NCI-H446 treated with DMSO at 0.1 percent for 48 hours (cell line): ENCODE results near the gene NOD2.

Source experiments
- DNase-seq: peaks from one replicate; lab custom pipeline; 2025; lab: John Stamatoyannopoulos, UW

NOD2 gene

DNA sequence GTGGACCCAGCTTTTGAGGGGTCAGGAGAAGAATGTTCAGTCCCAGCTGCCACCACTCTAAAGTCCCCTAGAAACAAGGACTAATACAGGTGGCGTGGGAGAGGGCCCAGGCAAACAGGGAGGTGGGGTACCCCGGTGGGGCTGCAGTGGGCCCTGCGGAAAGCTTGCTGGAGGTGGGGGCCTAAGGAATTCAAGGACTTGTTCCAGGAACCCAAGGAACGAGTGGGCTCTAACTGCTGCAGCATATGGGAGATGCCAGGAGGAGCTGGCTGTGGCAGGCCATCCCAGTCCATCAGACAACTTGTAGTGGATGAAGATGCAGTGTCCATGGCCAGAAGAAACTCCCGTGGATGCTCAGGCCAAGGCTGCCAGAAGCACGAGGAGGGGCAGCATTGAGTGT lies 22.9 kb upstream of the NOD2 start:
- DNase-seq = no peak

- no peak for DNase-seq
Measured at GRCh38 chr16:50671644-50672260, 21.7 kb upstream of the NOD2 start.

GRCh38 chr16:50673496-50674275 lies 19.7 kb upstream of the NOD2 start:
- DNase-seq = no peak

- no peak for DNase-seq
Measured at GRCh38 chr16:50674831-50675230, 18.6 kb upstream of the NOD2 start.

GRCh38 chr16:50675686-50676610 lies 17.5 kb upstream of the NOD2 start:
- DNase-seq = no peak

- no peak for DNase-seq
Measured at GRCh38 chr16:50676684-50677225, 16.7 kb upstream of the NOD2 start.

- DNase-seq = no peak
Measured at GRCh38 chr16:50677351-50677750, 16.1 kb upstream of the NOD2 start.

DNA sequence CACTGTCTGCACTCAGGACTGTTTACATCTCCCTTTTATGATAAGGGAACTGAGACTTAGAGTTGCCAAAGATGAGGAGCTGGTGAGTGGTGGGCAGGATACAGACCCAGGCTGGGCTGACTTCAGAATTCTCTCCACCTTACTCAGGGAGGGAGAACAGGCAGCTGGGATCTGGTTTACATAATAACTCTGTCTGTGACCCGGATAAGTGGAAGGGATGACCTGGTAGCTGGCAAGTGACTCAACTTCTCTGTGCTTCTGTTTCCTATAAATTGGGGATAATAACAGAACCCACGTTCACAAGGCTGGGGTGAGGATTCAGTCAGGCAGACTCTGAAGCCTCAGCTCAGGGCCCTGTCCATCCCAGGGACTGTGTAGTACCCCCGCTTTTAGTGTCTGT lies 14.9 kb upstream of the NOD2 start:
- no peak for DNase-seq

GRCh38 chr16:50679266-50679665 lies 14.1 kb upstream of the NOD2 start:
- no peak for DNase-seq

DNA sequence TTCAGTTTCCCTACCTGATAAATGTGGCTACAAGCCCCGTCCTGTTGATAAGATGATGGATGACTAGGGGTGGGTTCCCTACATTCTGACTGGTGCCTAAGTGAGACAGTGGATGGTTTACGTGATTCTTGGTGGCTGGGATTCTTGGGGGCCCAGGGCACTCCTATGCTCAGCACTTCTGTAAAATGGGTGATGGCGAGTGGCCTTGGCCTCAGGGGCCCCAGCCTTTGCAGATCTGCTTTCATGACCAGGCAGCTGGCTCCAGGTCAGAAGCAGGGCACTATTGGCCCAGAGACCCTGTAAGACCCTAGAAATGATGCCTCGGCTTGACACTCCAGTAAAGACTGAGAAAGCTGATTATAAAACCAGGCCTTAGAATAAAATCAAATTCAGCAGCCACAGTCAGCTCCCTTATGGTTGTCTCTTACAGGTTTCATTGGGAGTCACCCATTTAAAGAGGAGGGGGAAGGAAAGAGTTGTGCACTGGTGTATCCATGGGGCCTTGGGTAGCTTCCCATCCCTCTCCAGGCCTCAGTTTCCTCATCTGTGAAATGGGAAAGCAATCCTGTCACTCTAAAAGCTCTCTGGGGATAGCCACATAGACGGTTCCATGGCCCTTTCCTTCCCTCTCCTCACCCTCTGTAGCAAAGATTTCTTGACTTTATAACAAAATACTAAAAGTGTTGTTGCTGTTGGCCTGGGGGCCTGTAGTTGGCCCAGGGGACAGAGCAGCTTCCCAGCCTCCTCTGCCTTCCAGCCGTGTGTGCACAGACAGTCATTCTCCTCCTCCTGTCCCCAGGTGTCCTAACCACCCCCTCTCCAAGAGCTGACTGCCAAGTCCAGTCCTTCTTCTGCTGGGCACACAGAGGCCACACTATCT lies 13.5 kb upstream of the NOD2 start:
- DNase-seq = no peak

GRCh38 chr16:50680556-50680893 lies 12.9 kb upstream of the NOD2 start:
- no peak for DNase-seq

GRCh38 chr16:50681021-50681885 lies 12.2 kb upstream of the NOD2 start, which contains the start of gene SNX20:
SNX20 (minus strand) TSS chr16:50681312; CDS start chr16:50677526, 3,786 bp downstream.
- no peak for DNase-seq

- DNase-seq = no peak
Measured at GRCh38 chr16:50683689-50684374, 9.6 kb upstream of the NOD2 start.

- DNase-seq = no peak
Measured at GRCh38 chr16:50684823-50685461, 8.5 kb upstream of the NOD2 start.

DNA sequence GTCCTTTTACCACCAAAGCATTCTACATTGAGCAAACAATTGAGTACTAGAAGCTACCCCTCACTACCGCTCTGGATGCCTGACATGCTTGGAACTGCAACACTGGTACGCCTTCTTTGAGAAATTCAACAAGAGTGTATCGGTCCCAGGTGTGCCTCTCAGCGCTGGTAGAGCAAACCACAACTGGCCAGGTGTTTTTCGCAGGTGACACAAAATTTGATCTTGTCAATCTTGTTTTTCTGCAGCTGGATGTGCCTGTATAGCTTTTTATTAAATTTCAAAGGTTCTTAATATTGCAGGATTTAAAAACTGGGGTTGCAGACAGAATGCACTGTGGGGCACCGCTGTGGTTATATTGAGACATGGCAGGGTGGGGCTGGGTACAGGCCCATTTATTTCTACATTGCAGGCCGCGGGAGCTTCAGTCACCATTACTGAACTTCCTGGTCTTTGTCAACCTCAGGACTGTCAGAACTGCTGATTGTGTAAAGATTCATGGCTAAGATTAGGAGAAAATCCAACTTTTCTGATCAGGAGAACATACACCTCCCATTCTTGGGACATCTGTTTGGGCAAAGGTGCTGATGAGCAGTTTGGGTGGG lies 7.8 kb upstream of the NOD2 start:
- DNase-seq = no peak

GRCh38 chr16:50688083-50688482 lies 5.3 kb upstream of the NOD2 start:
- no peak for DNase-seq

DNA sequence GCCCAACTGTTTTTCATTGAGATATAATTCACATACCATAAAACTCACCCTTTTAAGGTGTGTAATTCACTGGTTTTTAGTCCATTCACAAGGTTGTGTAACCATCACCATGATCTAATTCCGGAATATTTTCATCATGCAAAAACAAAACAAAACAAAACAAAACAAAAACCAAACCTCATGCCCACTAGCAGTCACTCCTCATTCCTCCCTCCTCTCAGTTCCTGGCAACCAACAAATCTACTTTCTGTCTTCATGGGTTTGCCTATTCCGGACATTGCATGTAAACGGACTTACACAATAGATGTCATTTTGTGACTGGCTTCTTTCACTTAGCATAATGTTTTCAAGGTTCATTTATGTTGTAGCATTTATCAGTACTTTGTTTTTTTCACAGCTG lies 4.5 kb upstream of the NOD2 start:
- no peak for DNase-seq

DNA sequence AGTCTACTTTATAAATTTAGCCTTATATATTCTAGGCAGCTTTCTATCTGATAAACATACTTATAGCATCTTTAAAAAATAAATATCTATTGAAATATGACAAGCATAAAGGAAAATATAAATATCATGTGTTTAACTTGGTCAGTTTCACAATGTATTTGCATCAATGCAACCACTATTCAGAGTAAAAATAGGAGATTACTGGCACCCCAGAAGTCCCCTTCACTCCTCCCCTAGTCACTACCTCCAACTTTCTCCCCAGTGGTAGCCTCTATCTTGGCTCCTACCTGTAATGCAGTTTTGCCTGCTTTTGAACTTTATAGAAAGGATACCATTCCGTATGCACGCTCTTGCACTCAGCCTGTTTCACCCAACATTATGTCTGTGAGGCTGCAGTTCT lies 3.2 kb upstream of the NOD2 start:
- no peak for DNase-seq

- DNase-seq = no peak
Measured at GRCh38 chr16:50692644-50692998, 785 bp upstream of the NOD2 start.
